Psoas muscle (tissue), 8 donors: ENCODE results near the gene POTEB2. TPM values are rescaled to one million over a fixed set of nuclear protein-coding genes. Genes with fewer than 3 reads are reported as not detected.
"Not testable (repeated sequence)": the region's sequence is repeated elsewhere in the genome, so short reads cannot be mapped to it uniquely, and the experiment has no call there.

Experiments used
- ATAC-seq, 4 donors: fragments of 200-7000 bp; cut with Tn5 transposase; one replicate each; pipeline ENCODE4 v1.9.1; 2020; ENCODE audit warnings: moderate library complexity in 3 of 4, mild to moderate bottlenecking in 2 of 4
- DNase-seq, 2 donors: peaks; one replicate each; pipeline ENCODE4 v3.0.0-alpha.2; 2020
- H3K27ac ChIP-seq: fragments of 200-600 bp; one replicate; pipeline ENCODE4 v1.8.0; 2022
- H3K27me3 ChIP-seq, 3 donors: fragments of 200-600 bp in 1 of 3; one replicate each; pipeline versions ENCODE4 v1.6.1 to v1.8.0; 2013 to 2022; ENCODE audit warnings: low read length in 2 of 3, mild to moderate bottlenecking in 2 of 3, moderate library complexity in 1 of 3; ENCODE audit not compliant: insufficient read depth in 3 of 3
- H3K36me3 ChIP-seq, 2 donors: fragments of 200-600 bp in 1 of 2; one replicate each; pipeline versions ENCODE4 v1.6.1 to v1.8.0; 2013 to 2022; ENCODE audit warnings: low read depth in 1 of 2, mild to moderate bottlenecking in 1 of 2, moderate library complexity in 1 of 2; ENCODE audit not compliant: insufficient read depth in 1 of 2
- H3K4me1 ChIP-seq: fragments of 200-600 bp; one replicate; pipeline ENCODE4 v1.8.0; 2022
- H3K4me3 ChIP-seq: fragments of 200-600 bp; one replicate; pipeline ENCODE4 v1.8.0; 2022; ENCODE audit warnings: mild to moderate bottlenecking
- H3K9me3 ChIP-seq: fragments of 200-600 bp; one replicate; pipeline ENCODE4 v1.8.0; 2022
- WGBS, 3 donors: extraction: QIAGEN DNeasy Blood & Tissue Kit; methylation state at CpG; one replicate each; pipeline versions ENCODE4 v1.1.6 to v1.1.7; 2013; 5-methylcytosine and 5-hydroxymethylcytosine counted together
- intact Hi-C, 2 donors: fragments of 100-400 bp; cut with DNase I; formaldehyde crosslinking; loops; one replicate each; pipeline versions ENCODE4 v1.11.0 to v1.14.2; 2022
- long read RNA-seq, 2 donors: library from polyadenylated mRNA; unstranded; transcript quantifications; one replicate each; pipeline ENCODE4 v2.0.0, GENCODE V29; 2021
- polyA plus RNA-seq, 3 donors: library from polyadenylated mRNA; stranded (reverse); fragments of 200-250 nt; gene quantifications; one replicate each; pipeline ENCODE4 v1.2.3, GENCODE V29; 2013
- total RNA-seq, 4 donors: library from RNA; stranded (reverse); fragmentation: NEBNext Ultra II Directional in 2 of 4; extraction: Animal tissue kit (Norgen Biotek cat#: 25700) in 2 of 4; gene quantifications; one replicate each; pipeline versions ENCODE4 v1.2.1 to v1.2.4, GENCODE V29; 2021 to 2023
- donor health status: healthy with polysubstance abuse.
- donor health status: DM: no; HTN: no; CAD: no; lungs with moderate emphysema.
- donor health status: Bipolar disorder and iron deficiency.
- donor health status: healthy.
- donor health status: DM: yes; HTN: yes; CAD: no.
- donor health status: DM: no; HTN: no; CAD: no.
- donor health status: DM: no; HTN: no; CAD: no.
- donor health status: DM: yes; HTN: yes; CAD: no.

The POTEB2 gene
- not detected for total RNA-seq
- not detected for polyA plus RNA-seq
- long read RNA-seq, donor 1: 0 reads
- long read RNA-seq, donor 2: 0 reads

GRCh38 chr15:20866214-20866613 lies at the start of gene POTEB2:
Gene POTEB2 (minus strand): TSS chr15:20866314. CDS start chr15:20866281, 33 bp downstream.
- no CpG with 5 or more reads among the region's 9 CpGs for WGBS, 3 donors
- H3K36me3 ChIP-seq, DNase-seq, intact Hi-C loops, H3K4me1 ChIP-seq, H3K9me3 ChIP-seq, H3K4me3 ChIP-seq, ATAC-seq, H3K27me3 ChIP-seq, H3K27ac ChIP-seq: not testable (repeated sequence)

GRCh38 chr15:20879916-20880315 lies 13.8 kb upstream of the POTEB2 start:
- H3K4me3 ChIP-seq, H3K36me3 ChIP-seq, H3K9me3 ChIP-seq, intact Hi-C loops, H3K4me1 ChIP-seq, H3K27me3 ChIP-seq, H3K27ac ChIP-seq: not testable (repeated sequence)
- DNase-seq (peak in 1 of 2 donors; percentile 4), ATAC-seq (peak in 2 of 4 donors; percentile 45 to 65)
- 44 to 74% methylated on average over 2 of the region's 5 CpGs; no CpG with 5 or more reads in 1 of the 3 donors for WGBS, 3 donors

GRCh38 chr15:20878464-20878863 lies 12.3 kb upstream of the POTEB2 start:
- H3K36me3 ChIP-seq, H3K4me1 ChIP-seq, intact Hi-C loops, H3K27ac ChIP-seq, H3K4me3 ChIP-seq, H3K27me3 ChIP-seq, H3K9me3 ChIP-seq: not testable (repeated sequence)
- WGBS, 3 donors: 10% methylated on average over 2 of the region's 48 CpGs; no CpG with 5 or more reads in 2 of the 3 donors
- ATAC-seq: peak in 1 of 4 donors; percentile 63
- peak in 1 of 2 donors; percentile 8 for DNase-seq

GRCh38 chr15:20877819-20878218 lies 11.7 kb upstream of the POTEB2 start:
- WGBS, 3 donors: no CpG with 5 or more reads among the region's 37 CpGs

More at GRCh38 chr15:20877819-20878218, 11.7 kb upstream of the POTEB2 start:
- H3K27ac ChIP-seq, H3K9me3 ChIP-seq, H3K4me3 ChIP-seq, intact Hi-C loops, H3K4me1 ChIP-seq, DNase-seq, H3K36me3 ChIP-seq, H3K27me3 ChIP-seq: not testable (repeated sequence)
- peak in 2 of 4 donors; percentile 55 to 56 for ATAC-seq
